GM12878 (cell line): ENCODE results near the gene IKZF1. TPM values are rescaled to one million over a fixed set of nuclear protein-coding genes. Genes with fewer than 3 reads are reported as not detected.

Experiments used
- ATAC-seq: fragments of 200-7000 bp; cut with Tn5 transposase; 3 replicates; pipeline ENCODE4 v1.9.1; 2020; ENCODE audit warnings: mild to moderate bottlenecking, moderate library complexity
- BruUV-seq: library from RNA; stranded (reverse); fragments of 400-500 nt; replicated peaks from 2 replicates; lab custom pipeline; 2021; lab: Mats Ljungman, UMichigan
- CTCF ChIA-PET: fragments of 300-600 bp; sonication (Branson Sonifier 250); formaldehyde crosslinking; extraction: SDS; loops from one replicate; lab custom pipeline; 2021; ENCODE audit warnings: inconsistent platforms; lab: Yijun Ruan, JAX
- POLR2A ChIA-PET: fragments of 350-600 bp; formaldehyde crosslinking; extraction: SDS; loops from one replicate; lab custom pipeline; 2021; ENCODE audit warnings: inconsistent platforms; lab: Charles Lee
- RAD21 ChIA-PET: fragments of 300-600 bp; sonication (Branson Sonifier 250); formaldehyde crosslinking; loops from one replicate; lab custom pipeline; 2023; ENCODE audit warnings: antibody characterized with exemption; ENCODE audit not compliant: unreplicated experiment; lab: Charles Lee
- SMC1A ChIA-PET: fragments of 300-600 bp; sonication (Branson Sonifier 250); formaldehyde crosslinking; loops from one replicate; lab custom pipeline; 2023; ENCODE audit not compliant: unreplicated experiment, uncharacterized antibody; lab: Charles Lee
- DNase-seq: peaks from one replicate; pipeline ENCODE4 v3.0.0-alpha.2; 2011; ENCODE audit warnings: low read depth, low spot score
- FAIRE-seq: peaks from 3 replicates; lab custom pipeline; 2011; peaks lifted over from hg19 to GRCh38; lab: Jason Lieb, UNC
- H2AFZ ChIP-seq: 2 replicates; pipeline ENCODE4 v1.6.0; 2011; ENCODE audit warnings: low read depth, low read length, control low read depth; ENCODE audit not compliant: control insufficient read depth
- H3K27ac ChIP-seq: 2 replicates; pipeline ENCODE4 v1.5.1; 2011; ENCODE audit warnings: control low read depth; ENCODE audit not compliant: control insufficient read depth, insufficient read depth
- H3K27me3 ChIP-seq, 2 experiments: replicated peaks in 1 of 2; 2 replicates each; pipeline versions ENCODE4 v1.6.0 to v1.6.1; 2011; ENCODE audit warnings: low read length in 1 of 2; ENCODE audit not compliant: control insufficient read depth in 2 of 2, insufficient read depth in 2 of 2
- H3K36me3 ChIP-seq, 2 experiments: 2 replicates each; pipeline ENCODE4 v1.5.1; 2011; ENCODE audit warnings: low read length in 1 of 2; ENCODE audit not compliant: control insufficient read depth in 2 of 2, insufficient read depth in 2 of 2
- H3K4me1 ChIP-seq: 2 replicates; pipeline ENCODE4 v1.6.1; 2011; ENCODE audit warnings: mild to moderate bottlenecking, low read length, moderate library complexity, mixed read lengths; ENCODE audit not compliant: control insufficient read depth, insufficient read depth
- H3K4me2 ChIP-seq: 2 replicates; pipeline ENCODE4 v1.6.0; 2011; ENCODE audit warnings: control low read depth; ENCODE audit not compliant: control insufficient read depth, insufficient read depth
- H3K4me3 ChIP-seq: fragments of 200-600 bp; sonication (generic); 2 replicates; pipeline ENCODE4 v1.5.1; 2016
- H3K79me2 ChIP-seq: 2 replicates; pipeline ENCODE4 v1.6.0; 2011; ENCODE audit warnings: low read length; ENCODE audit not compliant: control insufficient read depth, insufficient read depth
- H3K9ac ChIP-seq: 2 replicates; pipeline ENCODE4 v1.8.0; 2011; ENCODE audit warnings: low read length, control low read depth, mixed read lengths; ENCODE audit not compliant: control insufficient read depth, insufficient read depth
- H3K9me3 ChIP-seq: replicated peaks from 3 replicates; pipeline ENCODE4 v1.5.1; 2011; ENCODE audit warnings: mild to moderate bottlenecking, low read length; ENCODE audit not compliant: control insufficient read depth, insufficient read depth
- H4K20me1 ChIP-seq: 2 replicates; pipeline ENCODE4 v1.6.0; 2011; ENCODE audit not compliant: control insufficient read depth, insufficient read depth
- BCL11A ChIP-seq: IDR thresholded peaks from 2 replicates; pipeline ENCODE4 v1.6.1; 2011; ENCODE audit warnings: low read depth, low read length
- BHLHE40 ChIP-seq, 2 experiments: fragments of 450-650 bp in 1 of 2; IDR thresholded peaks; 2 replicates each; pipeline ENCODE4 v1.6.1; 2011 to 2017; ENCODE audit warnings: low read depth in 2 of 2, borderline replicate concordance in 1 of 2, improper control_type of control experiment in 1 of 2, low read length in 1 of 2, mild to moderate bottlenecking in 1 of 2
- CBX3 ChIP-seq: fragments of 200-600 bp; sonication (generic); IDR thresholded peaks from 2 replicates; pipeline ENCODE4 v1.6.1; 2016; ENCODE audit warnings: low read depth, borderline replicate concordance
- EED ChIP-seq: sonication (generic); IDR thresholded peaks from 2 replicates; pipeline ENCODE4 v1.6.1; 2016; ENCODE audit warnings: antibody characterized with exemption, low read depth
- ETV6 ChIP-seq, 2 experiments: fragments of 450-650 bp in 1 of 2; IDR thresholded peaks in 1 of 2; conservative IDR thresholded peaks in 1 of 2; 2 replicates each; pipeline ENCODE4 v1.6.1; 2014; ENCODE audit warnings: antibody characterized with exemption in 1 of 2, borderline replicate concordance in 1 of 2, low read depth in 1 of 2, mild to moderate bottlenecking in 1 of 2, moderate library complexity in 1 of 2
- HDAC2 ChIP-seq: fragments of 200-600 bp; sonication (generic); IDR thresholded peaks from 2 replicates; pipeline ENCODE4 v1.6.1; 2017
- IKZF1 ChIP-seq: fragments of 450-650 bp; conservative IDR thresholded peaks from 2 replicates; pipeline ENCODE4 v1.6.1; 2017; ENCODE audit warnings: antibody characterized with exemption, mild to moderate bottlenecking
- KLF5 ChIP-seq: fragments of 450-650 bp; IDR thresholded peaks from 2 replicates; pipeline ENCODE4 v1.6.1; 2014; ENCODE audit warnings: mild to moderate bottlenecking; ENCODE audit not compliant: partially characterized antibody
- NFIC ChIP-seq: IDR thresholded peaks from 2 replicates; pipeline ENCODE4 v1.6.1; 2012; ENCODE audit warnings: low read depth, mild to moderate bottlenecking, inconsistent platforms, low read length, moderate library complexity
- NRF1 ChIP-seq: conservative IDR thresholded peaks from 2 replicates; pipeline ENCODE4 v1.6.1; 2011; ENCODE audit warnings: mild to moderate bottlenecking, low read depth, low read length, improper control_type of control experiment
- PAX8 ChIP-seq: fragments of 450-650 bp; IDR thresholded peaks from 2 replicates; pipeline ENCODE4 v1.6.1; 2017; ENCODE audit warnings: mild to moderate bottlenecking, moderate library complexity
- RAD21 ChIP-seq: IDR thresholded peaks from 2 replicates; pipeline ENCODE4 v1.6.1; 2011; ENCODE audit warnings: mild to moderate bottlenecking, low read depth, low read length, moderate library complexity; ENCODE audit not compliant: insufficient read depth
- RUNX3 ChIP-seq: IDR thresholded peaks from 2 replicates; pipeline ENCODE4 v1.6.1; 2012; ENCODE audit warnings: low read length, inconsistent platforms
- SPI1 ChIP-seq: IDR thresholded peaks from 2 replicates; pipeline ENCODE4 v1.6.1; 2011; ENCODE audit warnings: low read depth, mild to moderate bottlenecking, low read length, moderate library complexity, borderline replicate concordance; ENCODE audit not compliant: insufficient read depth
- TARDBP ChIP-seq: IDR thresholded peaks from 2 replicates; pipeline ENCODE4 v1.6.1; 2016; ENCODE audit warnings: borderline replicate concordance
- WGBS: methylation state at CpG from one replicate; pipeline ENCODE4 v1.1.6; 2016; ENCODE audit warnings: low lambda C conversion rate; ENCODE audit not compliant: insufficient replicate concordance, insufficient coverage; ENCODE audit errors: missing lambda C conversion rate; 5-methylcytosine and 5-hydroxymethylcytosine counted together
- in situ Hi-C: fragments of 300-500 bp; cut with MboI; formaldehyde crosslinking; loops from 9 replicates; pipeline ENCODE4 v1.14.3; 2018; ENCODE audit warnings: mixed read lengths
- intact Hi-C: fragments of 100-400 bp; cut with micrococcal nuclease; formaldehyde crosslinking; loops from one replicate; pipeline ENCODE4 v1.14.2; 2022; ENCODE audit not compliant: unreplicated experiment
- polyA plus RNA-seq, 11 experiments: library from polyadenylated mRNA; depleted of rRNA in 4 of 11; unstranded in 6 of 11; stranded (reverse) in 5 of 11; fragments of >200 nt; fragmentation: Nextera tagmentation in 4 of 11; fragmentation: Illumina TruSeq in 1 of 11; extraction: Ambion mirVana in 4 of 11; extraction: Trizol in 1 of 11; gene quantifications; 1 replicate in 1 of 11; 2 replicates in 10 of 11; pipeline versions ENCODE4 v1.2.1 to v1.2.3, GENCODE V29; 2011 to 2016; ENCODE audit warnings: inconsistent platforms in 2 of 11, missing spikeins in 2 of 11, low read depth in 1 of 11
- total RNA-seq, 4 experiments: library from RNA; depleted of rRNA in 3 of 4; stranded (reverse); fragments of >200 nt in 3 of 4; fragmentation: Illumina TruSeq in 1 of 4; extraction: Trizol in 1 of 4; gene quantifications; 2 replicates each; pipeline versions ENCODE4 v1.2.1 to v1.2.3, GENCODE V29; 2013 to 2021
- TF ChIP-seq, protein P1 (sequence below): fragments of 450-650 bp; IDR thresholded peaks from 2 replicates; pipeline ENCODE4 v1.6.1; 2017; ENCODE audit warnings: borderline replicate concordance
- TF ChIP-seq, protein P2 (sequence below): fragments of 450-650 bp; formaldehyde crosslinking; IDR thresholded peaks from 2 replicates; pipeline ENCODE4 v1.4.0; 2022; ENCODE audit warnings: mild to moderate bottlenecking, moderate library complexity

IKZF1 gene
- total and polyA plus RNA-seq, 10 of the 15 experiments (the other 5 are each of a cell fraction or from before 2014, with no cell fraction given): 27.2 to 125 (median 71.6) TPM

- WGBS: 4% methylated on average over 14 of the region's 14 CpGs
- FAIRE-seq: no peak
- TF ChIP-seq PAX8 (no peak), NRF1 (no peak), IKZF1 (no peak), ETV6 (conservative IDR thresholded peaks at IDR 0.05 in 1 of 2, IDR thresholded peaks at IDR 0.05 in 1 of 2; ENCODE audit: borderline replicate concordance in 1 of 2, low read depth in 1 of 2) (no peak), CBX3 (no peak), TARDBP (no peak), BHLHE40 (IDR thresholded peaks at IDR 0.05; ENCODE audit: borderline replicate concordance in 1 of 2, low read depth in 2 of 2, low read length in 1 of 2) (no peak), NFIC (no peak; the same call in 1 of the 2 replicates), RUNX3 (peak; percentile 29), BCL11A (no peak), KLF5 (no peak), HDAC2 (no peak), EED (peak; percentile 14; the same call in 1 of the 2 replicates), SPI1 (no peak), RAD21 (peak; percentile 19; the same call in 1 of the 2 replicates)
- TF ChIP-seq, protein P1, sequence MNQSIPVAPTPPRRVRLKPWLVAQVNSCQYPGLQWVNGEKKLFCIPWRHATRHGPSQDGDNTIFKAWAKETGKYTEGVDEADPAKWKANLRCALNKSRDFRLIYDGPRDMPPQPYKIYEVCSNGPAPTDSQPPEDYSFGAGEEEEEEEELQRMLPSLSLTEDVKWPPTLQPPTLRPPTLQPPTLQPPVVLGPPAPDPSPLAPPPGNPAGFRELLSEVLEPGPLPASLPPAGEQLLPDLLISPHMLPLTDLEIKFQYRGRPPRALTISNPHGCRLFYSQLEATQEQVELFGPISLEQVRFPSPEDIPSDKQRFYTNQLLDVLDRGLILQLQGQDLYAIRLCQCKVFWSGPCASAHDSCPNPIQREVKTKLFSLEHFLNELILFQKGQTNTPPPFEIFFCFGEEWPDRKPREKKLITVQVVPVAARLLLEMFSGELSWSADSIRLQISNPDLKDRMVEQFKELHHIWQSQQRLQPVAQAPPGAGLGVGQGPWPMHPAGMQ: no peak
- TF ChIP-seq, protein P2, sequence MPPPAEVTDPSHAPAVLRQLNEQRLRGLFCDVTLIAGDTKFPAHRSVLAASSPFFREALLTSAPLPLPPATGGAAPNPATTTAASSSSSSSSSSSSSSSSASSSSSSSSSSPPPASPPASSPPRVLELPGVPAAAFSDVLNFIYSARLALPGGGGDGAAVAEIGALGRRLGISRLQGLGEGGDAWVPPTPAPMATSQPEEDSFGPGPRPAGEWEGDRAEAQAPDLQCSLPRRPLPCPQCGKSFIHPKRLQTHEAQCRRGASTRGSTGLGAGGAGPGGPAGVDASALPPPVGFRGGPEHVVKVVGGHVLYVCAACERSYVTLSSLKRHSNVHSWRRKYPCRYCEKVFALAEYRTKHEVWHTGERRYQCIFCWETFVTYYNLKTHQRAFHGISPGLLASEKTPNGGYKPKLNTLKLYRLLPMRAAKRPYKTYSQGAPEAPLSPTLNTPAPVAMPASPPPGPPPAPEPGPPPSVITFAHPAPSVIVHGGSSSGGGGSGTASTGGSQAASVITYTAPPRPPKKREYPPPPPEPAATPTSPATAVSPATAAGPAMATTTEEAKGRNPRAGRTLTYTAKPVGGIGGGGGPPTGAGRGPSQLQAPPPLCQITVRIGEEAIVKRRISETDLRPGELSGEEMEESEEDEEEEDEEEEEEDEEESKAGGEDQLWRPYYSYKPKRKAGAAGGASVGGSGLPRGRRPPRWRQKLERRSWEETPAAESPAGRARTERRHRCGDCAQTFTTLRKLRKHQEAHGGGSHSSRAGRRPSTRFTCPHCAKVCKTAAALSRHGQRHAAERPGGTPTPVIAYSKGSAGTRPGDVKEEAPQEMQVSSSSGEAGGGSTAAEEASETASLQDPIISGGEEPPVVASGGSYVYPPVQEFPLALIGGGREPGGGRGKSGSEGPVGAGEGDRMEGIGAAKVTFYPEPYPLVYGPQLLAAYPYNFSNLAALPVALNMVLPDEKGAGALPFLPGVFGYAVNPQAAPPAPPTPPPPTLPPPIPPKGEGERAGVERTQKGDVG (CRISPR knock-in tag): no peak
Observed at GRCh38 chr7:50315739-50316671, 11.5 kb downstream of the IKZF1 start.

More at GRCh38 chr7:50315739-50316671, 11.5 kb downstream of the IKZF1 start:
- Histone ChIP-seq H3K27me3 (no peaks in the 10 kb centered on the region), H3K4me1 (peaks cover 47% of the 10 kb centered on the region), H3K9me3 (no peaks in the 10 kb centered on the region), H2AFZ (no peak overlapping the region), H3K79me2 (peaks cover 89% of the 10 kb centered on the region), H3K36me3 (peaks cover 3 to 12% of the 10 kb centered on the region in 2 experiments; a peak in 3 of 4 replicates), H3K9ac (peak overlapping the region; percentile 48; the same call in 1 of the 2 replicates), H3K4me3 (peak overlapping the region; percentile 27; the same call in 1 of the 2 replicates), H3K4me2 (peak overlapping the region; percentile 82), H3K27ac (peak overlapping the region; percentile 66), H4K20me1 (no peaks in the 10 kb centered on the region; the same call in 1 of the 2 replicates)
- ChIA-PET RAD21 (interaction anchor here (0.7 to 13.0 kb wide), 9 partner anchors 11 to 167 kb away, joined by 3 to 293 read pairs (median 3); partner anchors contain the start of gene IKZF1), SMC1A (interaction anchor here (0.8 to 12.9 kb wide), 16 partner anchors 7 to 195 kb away, joined by 3 to 356 read pairs (median 8); partner anchors contain the start of gene IKZF1), CTCF (interaction anchor here (0.6 to 14.5 kb wide), 10 partner anchors 9 to 109 kb away, joined by 3 to 250 read pairs (median 6); no protein-coding TSS in a partner anchor), POLR2A (interaction anchor here (1.1 to 12.6 kb wide), 6 partner anchors 9 to 44 kb away, joined by 3 to 165 read pairs (median 6); partner anchors contain the start of gene IKZF1)
- ATAC-seq (peak; percentile 12), DNase-seq (no peak)
- in situ Hi-C loops: no loop called here
- no TSS peak for BruUV-seq
- intact Hi-C loops: no loop called here
